T-cell (primary cell): ENCODE measurements around the gene INPP4A. TPM values are rescaled to one million over a fixed set of nuclear protein-coding genes. Genes with fewer than 3 reads are reported as not detected.

Experiments used
- ATAC-seq, 4 experiments: fragments of 200-7000 bp in 3 of 4; fragments of 150-1000 bp in 1 of 4; cut with Tn5 transposase; replicated peaks in 1 of 4; 1 replicate in 3 of 4; 2 replicates in 1 of 4; pipeline ENCODE4 v1.10.0; 2021; ENCODE audit warnings: moderate library complexity in 3 of 4, mild to moderate bottlenecking in 2 of 4, moderate number of reproducible peaks in 1 of 4
- CTCF ChIA-PET, 2 donors: fragments of 300-600 bp; sonication (Branson Sonifier 250); formaldehyde crosslinking; loops; one replicate each; lab custom pipeline; 2022; ENCODE audit warnings: antibody characterized with exemption in 2 of 2; lab: Charles Lee
- POLR2A ChIA-PET, 2 donors: fragments of 300-600 bp; sonication (Branson Sonifier 250); formaldehyde crosslinking; loops; one replicate each; lab custom pipeline; 2022; ENCODE audit warnings: antibody characterized with exemption in 2 of 2; lab: Charles Lee
- DNase-seq, 35 experiments: peaks; one replicate each; pipeline versions ENCODE4 v3.0.0 to v3.0.0-alpha.2; 2013 to 2023
- H3K27ac ChIP-seq: one replicate; pipeline ENCODE4 v1.5.1; 2013; ENCODE audit warnings: low read length
- H3K27me3 ChIP-seq, 2 experiments: replicated peaks in 1 of 2; 1 replicate in 1 of 2; 2 replicates in 1 of 2; pipeline versions ENCODE4 v1.6.1 to v1.7.0; 2013; ENCODE audit warnings: low read length in 1 of 2, mixed read lengths in 1 of 2; ENCODE audit not compliant: control insufficient read depth in 2 of 2, insufficient read depth in 2 of 2; ENCODE audit errors: extremely low read depth in 1 of 2
- H3K36me3 ChIP-seq, 2 donors: 1 replicate in 1 of 2; 2 replicates in 1 of 2; pipeline versions ENCODE4 v1.6.1 to v1.7.0; 2013; ENCODE audit warnings: low read length in 1 of 2; ENCODE audit not compliant: control insufficient read depth in 2 of 2, insufficient read depth in 1 of 2; ENCODE audit errors: extremely low read depth in 1 of 2
- H3K4me1 ChIP-seq, 2 experiments: 1 replicate in 1 of 2; 2 replicates in 1 of 2; pipeline versions ENCODE4 v1.6.1 to v1.7.0; 2013; ENCODE audit warnings: low read length in 2 of 2, mixed read lengths in 1 of 2; ENCODE audit not compliant: insufficient read depth in 2 of 2, control insufficient read depth in 1 of 2; ENCODE audit errors: extremely low read depth in 1 of 2
- H3K4me3 ChIP-seq, 2 donors: 1 replicate in 1 of 2; 2 replicates in 1 of 2; pipeline versions ENCODE4 v1.5.1 to v1.7.0; 2013; ENCODE audit warnings: mild to moderate bottlenecking in 2 of 2, low read length in 1 of 2, moderate library complexity in 1 of 2; ENCODE audit not compliant: control insufficient read depth in 1 of 2; ENCODE audit errors: extremely low read depth in 1 of 2
- H3K9me3 ChIP-seq: 2 replicates; pipeline ENCODE4 v1.7.0; 2013
- H3K27ac Mint-ChIP-seq, 2 donors: one replicate each; pipeline ENCODE4 v1.8.0; 2020 to 2021; ENCODE audit warnings: mild to moderate bottlenecking in 2 of 2, mixed read lengths in 2 of 2
- H3K27me3 Mint-ChIP-seq, 2 donors: one replicate each; pipeline ENCODE4 v1.8.0; 2021 to 2022; ENCODE audit warnings: mixed read lengths in 2 of 2
- H3K36me3 Mint-ChIP-seq: one replicate; pipeline ENCODE4 v1.8.0; 2021; ENCODE audit warnings: mixed read lengths
- H3K4me1 Mint-ChIP-seq, 3 donors: one replicate each; pipeline ENCODE4 v1.8.0; 2020 to 2022; ENCODE audit warnings: mixed read lengths in 3 of 3, mild to moderate bottlenecking in 1 of 3
- H3K4me3 Mint-ChIP-seq, 3 donors: one replicate each; pipeline ENCODE4 v1.8.0; 2020 to 2022; ENCODE audit warnings: mild to moderate bottlenecking in 3 of 3, mixed read lengths in 3 of 3, moderate library complexity in 3 of 3
- H3K9me3 Mint-ChIP-seq, 3 donors: one replicate each; pipeline ENCODE4 v1.8.0; 2020 to 2022; ENCODE audit warnings: mixed read lengths in 3 of 3
- WGBS: methylation state at CpG from one replicate; pipeline ENCODE4 v1.1.5; 2013; ENCODE audit warnings: missing lambda C conversion rate; ENCODE audit not compliant: insufficient coverage; 5-methylcytosine and 5-hydroxymethylcytosine counted together
- total RNA-seq, 35 experiments: library from RNA in 6 of 35; stranded (reverse) in 6 of 35; fragments of 120-200 nt in 1 of 35; gene quantifications; one replicate each; pipeline versions ENCODE4 v1.2.1 to v1.2.4 and lab custom pipeline; 2013 to 2026

The INPP4A gene
- total RNA-seq, 5 donors from 2014 or later (not counting 1 experiment from before 2014, with no cell fraction given), result 126 to 153 (median 136) TPM

DNA sequence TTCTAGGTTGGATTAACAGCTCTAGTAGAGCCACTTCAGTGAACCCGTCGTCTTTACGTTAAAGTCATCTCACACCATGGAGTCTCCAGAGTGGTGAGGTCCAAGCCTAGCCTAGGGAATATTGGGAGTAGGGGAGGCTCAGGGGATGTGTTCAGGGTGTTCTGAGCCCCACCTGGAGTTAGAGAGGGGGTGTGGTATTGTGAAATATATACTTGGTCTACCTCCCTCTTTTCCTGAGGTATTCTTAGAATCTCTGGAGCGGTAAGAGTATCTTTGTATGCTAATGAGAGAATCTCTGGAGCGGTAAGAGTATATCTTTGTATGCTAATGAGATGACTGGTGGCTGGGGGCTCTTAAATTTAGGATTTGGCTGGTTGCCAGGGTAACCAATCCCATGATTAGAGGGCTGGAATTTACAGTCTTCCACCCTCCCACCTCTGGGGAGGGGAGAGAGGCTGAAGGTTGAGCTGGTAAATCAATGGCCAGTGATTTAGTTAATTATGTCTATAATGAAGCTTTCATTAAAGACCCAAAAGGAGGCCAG lies 69.5 kb downstream of the INPP4A start:
- no peak overlapping the region for H3K4me3 ChIP-seq
- ATAC-seq, result no peak
- POLR2A ChIA-PET, result interaction anchor here in 1 of 2 donors (0.7 to 0.8 kb wide), 2 partner anchors 23 to 852 kb away, joined by 3 to 4 read pairs; no protein-coding TSS in a partner anchor
- CTCF ChIA-PET, result interaction anchor here (0.6 to 1.2 kb wide), 4 partner anchors 14 to 67 kb away, joined by 3 to 4 read pairs (median 4); no protein-coding TSS in a partner anchor
- Mint-ChIP-seq H3K4me1 (peaks cover 86 to 95% (median 90%) of the 10 kb centered on the region in 3 donors), H3K9me3 (no peaks in the 10 kb centered on the region), H3K27ac (peak overlapping the region; percentile 47 to 62), H3K36me3 (peaks cover 15% of the 10 kb centered on the region), H3K4me3 (no peak overlapping the region), H3K27me3 (no peaks in the 10 kb centered on the region)
- H3K4me1 ChIP-seq, result peaks cover 8 to 83% of the 10 kb centered on the region in 2 experiments
- no peak overlapping the region for H3K27ac ChIP-seq
- peaks cover 0 to 19% of the 10 kb centered on the region in 2 donors for H3K36me3 ChIP-seq
- 100% methylated on average over 3 of the region's 5 CpGs for WGBS
- H3K9me3 ChIP-seq, result no peaks in the 10 kb centered on the region
- H3K27me3 ChIP-seq, result no peaks in the 10 kb centered on the region
- no peak for DNase-seq

DNA sequence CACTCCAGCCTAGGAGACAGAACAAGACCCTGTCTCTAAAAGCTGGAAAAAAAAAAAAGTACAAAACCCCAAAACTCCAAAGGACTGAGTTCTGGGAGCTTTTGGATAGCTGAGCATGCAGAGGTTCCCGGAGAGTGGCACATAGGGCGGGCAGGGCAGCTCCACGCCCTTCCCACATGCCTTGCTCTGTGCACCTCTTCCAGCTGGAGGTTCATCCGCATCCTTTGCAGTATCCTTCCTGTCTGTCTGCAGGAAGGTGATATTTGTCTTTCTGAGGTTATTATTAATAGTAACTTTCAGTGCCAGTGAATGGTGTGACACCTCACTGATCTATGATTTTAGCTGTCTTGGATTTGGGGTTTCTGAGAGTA lies 70.2 kb downstream of the INPP4A start:
- 82% methylated on average over 3 of the region's 4 CpGs for WGBS
- H3K36me3 ChIP-seq, result peaks cover 1 to 19% of the 10 kb centered on the region in 2 donors
- peaks cover 79 to 90% (median 83%) of the 10 kb centered on the region in 3 donors for H3K4me1 Mint-ChIP-seq
- H3K27ac Mint-ChIP-seq, result peak overlapping the region in 1 of 2 donors; percentile 62
- no peaks in the 10 kb centered on the region for H3K9me3 Mint-ChIP-seq
- H3K9me3 ChIP-seq, result no peaks in the 10 kb centered on the region
- DNase-seq (no peak), ATAC-seq (no peak)
- peaks cover 8 to 76% of the 10 kb centered on the region in 2 experiments for H3K4me1 ChIP-seq
- CTCF ChIA-PET, result interaction anchor here (0.6 to 1.6 kb wide), 8 partner anchors 13 to 534 kb away, joined by 3 to 9 read pairs (median 4); no protein-coding TSS in a partner anchor
- H3K27ac ChIP-seq, result no peak overlapping the region
- peak overlapping the region in 1 of 3 donors; percentile 19 for H3K4me3 Mint-ChIP-seq
- H3K4me3 ChIP-seq, result no peak overlapping the region
- peaks cover 17% of the 10 kb centered on the region for H3K36me3 Mint-ChIP-seq
- no peaks in the 10 kb centered on the region for H3K27me3 ChIP-seq
- no peaks in the 10 kb centered on the region for H3K27me3 Mint-ChIP-seq
- POLR2A ChIA-PET, result interaction anchor here in 1 of 2 donors (0.7 kb wide), 1 partner anchor 851 kb away, joined by 4 read pairs; no protein-coding TSS in a partner anchor

DNA sequence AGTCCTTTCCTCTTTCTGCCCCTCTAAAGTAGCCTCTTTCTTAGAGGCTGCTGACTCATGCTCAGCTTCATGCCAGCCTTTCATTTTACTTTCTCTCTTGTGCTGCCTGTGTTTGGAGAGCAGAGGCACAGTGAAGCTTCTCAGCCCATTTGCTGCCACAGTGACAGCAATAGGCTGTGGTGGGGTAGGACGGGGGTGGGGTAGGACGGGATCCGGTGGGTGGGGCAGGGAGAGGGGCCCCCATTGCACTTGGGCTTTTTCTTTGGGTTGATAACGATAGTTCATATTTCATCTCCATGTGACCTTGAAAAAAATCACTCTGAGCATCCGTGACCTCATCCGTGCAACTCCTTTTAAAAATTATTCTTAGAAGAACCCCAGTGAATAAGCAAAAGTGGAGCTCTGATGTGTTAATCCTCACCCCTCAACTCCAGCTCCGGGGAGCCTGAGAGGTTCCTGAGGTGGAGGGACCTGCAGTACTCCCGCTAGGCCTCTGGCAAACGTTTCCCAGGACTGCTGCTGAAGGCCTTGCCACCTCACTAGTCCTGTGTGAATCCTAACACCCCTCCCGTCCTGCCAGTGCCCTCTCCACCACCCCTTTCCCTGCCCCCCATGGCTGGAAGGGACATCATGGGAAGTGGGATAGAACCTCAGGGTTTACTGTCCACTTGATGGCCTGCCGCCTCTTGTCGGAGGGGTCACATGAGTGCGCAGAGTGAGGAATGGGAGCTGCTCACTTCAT lies 70.8 kb downstream of the INPP4A start:
- Mint-ChIP-seq H3K9me3 (no peaks in the 10 kb centered on the region), H3K27ac (peak overlapping the region in 1 of 2 donors; percentile 62), H3K36me3 (peaks cover 17% of the 10 kb centered on the region), H3K4me3 (peak overlapping the region in 1 of 3 donors; percentile 19), H3K27me3 (no peaks in the 10 kb centered on the region), H3K4me1 (peaks cover 74 to 85% (median 77%) of the 10 kb centered on the region in 3 donors)
- WGBS, result 60% methylated on average over 1 of the region's 13 CpGs
- no peaks in the 10 kb centered on the region for H3K9me3 ChIP-seq
- no peaks in the 10 kb centered on the region for H3K27me3 ChIP-seq
- peak in 9 of 35 experiments; percentile 13 to 34 (median 24) for DNase-seq
- ChIA-PET POLR2A (interaction anchor here in 1 of 2 donors (0.6 kb wide), 1 partner anchor 81 kb away, joined by 3 read pairs; no protein-coding TSS in a partner anchor), CTCF (interaction anchor here (0.6 to 1.8 kb wide), 7 partner anchors 19 to 535 kb away, joined by 3 to 9 read pairs (median 4); no protein-coding TSS in a partner anchor)
- peaks cover 8 to 71% of the 10 kb centered on the region in 2 experiments for H3K4me1 ChIP-seq
- ATAC-seq, result peak in 1 of 4 experiments; percentile 58
- H3K4me3 ChIP-seq, result no peak overlapping the region
- H3K36me3 ChIP-seq, result peaks cover 3 to 25% of the 10 kb centered on the region in 2 donors
- no peak overlapping the region for H3K27ac ChIP-seq

DNA sequence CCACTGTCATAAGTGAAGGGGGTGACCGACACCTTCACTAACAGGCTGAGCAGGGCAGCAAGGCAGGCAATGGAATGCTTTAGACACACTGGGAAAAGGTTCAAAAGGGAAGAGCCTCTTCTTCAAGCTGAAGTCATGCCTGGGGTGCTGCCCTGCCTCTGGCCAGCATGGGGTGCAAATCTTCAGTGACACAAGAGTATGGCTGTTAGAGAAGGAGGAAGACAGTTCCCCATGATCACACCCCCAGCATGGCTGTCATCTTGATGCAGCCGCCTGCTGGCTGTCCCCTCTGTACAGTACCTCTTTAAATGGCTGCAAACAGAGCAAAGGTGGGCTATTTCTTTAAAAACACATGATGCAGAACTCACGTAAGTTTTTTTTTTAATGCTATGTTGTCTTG lies 71.9 kb downstream of the INPP4A start:
- POLR2A ChIA-PET, result no interaction called here
- ATAC-seq, result peak in 1 of 4 experiments; percentile 24

DNA sequence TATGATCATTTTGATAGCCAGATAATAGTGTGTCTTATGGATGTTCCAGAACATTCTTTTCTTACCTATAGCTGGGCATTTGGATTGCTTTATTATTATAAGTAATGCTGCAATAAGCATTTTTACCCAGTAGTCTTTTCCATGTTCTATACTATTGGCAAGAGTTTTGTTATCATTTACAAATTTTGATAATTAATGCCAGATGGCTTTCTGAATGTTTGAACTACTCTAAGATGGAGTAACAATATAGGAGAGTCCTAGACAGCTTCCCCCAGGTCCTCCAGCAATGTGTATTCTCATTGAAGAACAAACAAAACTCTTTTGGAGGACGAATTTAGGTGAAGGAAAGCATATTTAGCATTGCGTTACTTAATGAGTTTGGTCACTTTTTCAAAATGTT lies 73.0 kb downstream of the INPP4A start:
- Histone ChIP-seq H3K36me3 (peaks cover 3 to 40% of the 10 kb centered on the region in 2 donors), H3K27ac (no peak overlapping the region), H3K9me3 (no peaks in the 10 kb centered on the region), H3K4me3 (no peak overlapping the region), H3K4me1 (peaks cover 8 to 50% of the 10 kb centered on the region in 2 experiments), H3K27me3 (no peaks in the 10 kb centered on the region)
- ChIA-PET CTCF (interaction anchor here in 1 of 2 donors (2.4 kb wide), 1 partner anchor 105 kb away, joined by 8 read pairs; no protein-coding TSS in a partner anchor), POLR2A (no interaction called here)
- WGBS, result no CpG with 5 or more reads among the region's 2 CpGs
- no peak for ATAC-seq
- Mint-ChIP-seq H3K9me3 (no peaks in the 10 kb centered on the region), H3K36me3 (peaks cover 28% of the 10 kb centered on the region), H3K4me1 (peaks cover 54 to 65% (median 61%) of the 10 kb centered on the region in 3 donors), H3K27ac (peak overlapping the region in 1 of 2 donors; percentile 42), H3K4me3 (peak overlapping the region in 1 of 3 donors; percentile 29), H3K27me3 (no peaks in the 10 kb centered on the region)
- DNase-seq, result no peak

More for the DNA sequence above, 71.9 kb downstream of the INPP4A start:
- Histone ChIP-seq H3K27ac (no peak overlapping the region), H3K4me3 (no peak overlapping the region), H3K36me3 (peaks cover 3 to 36% of the 10 kb centered on the region in 2 donors), H3K9me3 (no peaks in the 10 kb centered on the region), H3K27me3 (no peaks in the 10 kb centered on the region), H3K4me1 (peaks cover 8 to 61% of the 10 kb centered on the region in 2 experiments)
- no peaks in the 10 kb centered on the region for H3K27me3 Mint-ChIP-seq
- CTCF ChIA-PET, result interaction anchor here in 1 of 2 donors (1.0 to 2.4 kb wide), 3 partner anchors 29 to 103 kb away, joined by 3 to 8 read pairs (median 5); no protein-coding TSS in a partner anchor
- 100% methylated on average over 1 of the region's 3 CpGs for WGBS
- peaks cover 65 to 75% (median 70%) of the 10 kb centered on the region in 3 donors for H3K4me1 Mint-ChIP-seq
- peaks cover 24% of the 10 kb centered on the region for H3K36me3 Mint-ChIP-seq
- DNase-seq, result peak in 1 of 35 experiments; percentile 15
- peak overlapping the region in 1 of 2 donors; percentile 78 for H3K27ac Mint-ChIP-seq
- no peaks in the 10 kb centered on the region for H3K9me3 Mint-ChIP-seq
- peak overlapping the region in 1 of 3 donors; percentile 29 for H3K4me3 Mint-ChIP-seq

DNA sequence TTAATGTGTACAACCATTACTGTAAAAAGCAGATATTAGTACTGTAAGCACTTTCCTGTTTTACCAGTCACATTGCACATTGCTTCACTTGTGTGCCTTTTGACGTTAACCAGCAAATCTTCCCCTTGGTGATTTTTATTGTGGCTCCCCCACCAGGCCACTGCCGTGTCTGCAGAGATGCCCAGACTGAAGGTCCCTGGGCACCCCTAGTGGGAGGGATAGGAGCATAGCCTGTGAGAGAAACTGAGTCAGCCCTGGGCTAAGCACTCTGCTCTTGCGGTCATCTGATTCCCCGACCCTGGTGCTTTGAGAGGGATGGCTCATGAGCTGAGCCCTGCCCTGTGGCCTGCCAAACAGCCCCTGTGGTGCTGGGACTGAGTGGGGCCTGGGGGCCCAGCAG lies 73.4 kb downstream of the INPP4A start:
- Mint-ChIP-seq H3K4me1 (peaks cover 53 to 60% (median 57%) of the 10 kb centered on the region in 3 donors), H3K27ac (peak overlapping the region in 1 of 2 donors; percentile 55), H3K27me3 (no peaks in the 10 kb centered on the region), H3K4me3 (no peak overlapping the region), H3K36me3 (peaks cover 30% of the 10 kb centered on the region), H3K9me3 (no peaks in the 10 kb centered on the region)
- H3K4me3 ChIP-seq, result no peak overlapping the region
- CTCF ChIA-PET, result interaction anchor here (0.6 to 2.4 kb wide), 4 partner anchors 105 to 717 kb away, joined by 3 to 12 read pairs (median 6); no protein-coding TSS in a partner anchor
- H3K9me3 ChIP-seq, result no peaks in the 10 kb centered on the region
- H3K27me3 ChIP-seq, result no peaks in the 10 kb centered on the region
- DNase-seq (peak; percentile 38 to 77 (median 62)), ATAC-seq (peak; percentile 85 to 89 (median 86))
- peaks cover 3 to 44% of the 10 kb centered on the region in 2 donors for H3K36me3 ChIP-seq
- POLR2A ChIA-PET, result no interaction called here
- H3K4me1 ChIP-seq, result peaks cover 8 to 45% of the 10 kb centered on the region in 2 experiments
- no peak overlapping the region for H3K27ac ChIP-seq
- WGBS, result 53% methylated on average over 4 of the region's 4 CpGs
